HG02885 (cell line): ENCODE results near the gene RBMS3.
"Not testable (repeated sequence)": the region's sequence is repeated elsewhere in the genome, so short reads cannot be mapped to it uniquely, and the experiment has no call there.

Experiments
- ATAC-seq: cut with Tn5 transposase; IDR thresholded peaks from one replicate; pipeline ENCODE4 v1.9.1; 2021; ENCODE audit warnings: mild to moderate bottlenecking; ENCODE audit not compliant: unreplicated experiment, poor library complexity

Gene RBMS3

GRCh38 chr3:29373131-29373680 lies 92.3 kb downstream of the RBMS3 start:
- no peak for ATAC-seq

DNA sequence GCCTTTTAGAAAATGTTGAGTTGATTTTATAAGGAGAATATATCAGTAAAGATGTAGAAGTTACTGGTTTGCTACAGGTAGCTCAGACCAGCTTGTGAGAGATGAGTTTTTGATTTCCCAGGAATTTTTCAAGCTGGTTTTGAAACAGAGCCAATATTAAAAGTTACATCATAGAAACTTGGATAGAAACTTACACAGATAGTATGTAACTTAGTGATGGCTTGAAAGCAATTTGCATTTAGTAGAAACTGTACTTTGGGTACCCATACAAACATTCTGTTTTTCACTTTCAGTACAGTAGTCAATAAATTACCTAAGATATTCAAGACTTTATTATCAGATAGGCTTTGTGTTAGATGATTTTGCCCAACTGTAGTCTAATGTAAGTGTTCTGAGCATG lies 93.4 kb downstream of the RBMS3 start:
- ATAC-seq, result no peak

DNA sequence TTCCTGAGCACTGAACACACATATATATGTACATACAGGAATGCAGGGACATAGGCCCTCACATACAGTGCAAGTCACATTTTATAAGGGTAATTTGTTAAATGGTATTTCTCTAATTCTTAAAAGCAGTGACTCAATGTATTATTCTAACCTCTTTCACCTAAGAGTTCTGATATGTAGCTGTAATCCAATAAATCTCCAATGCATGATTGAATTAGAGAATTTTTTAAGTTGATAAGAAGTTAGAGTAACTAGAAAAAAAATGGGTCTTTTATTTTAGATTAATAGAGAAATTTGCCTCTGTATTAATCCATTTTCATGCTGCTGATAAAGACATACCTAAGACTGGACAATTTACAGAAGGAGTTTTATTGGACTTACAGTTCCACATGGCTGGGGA lies 98.2 kb downstream of the RBMS3 start:
- no peak for ATAC-seq

DNA sequence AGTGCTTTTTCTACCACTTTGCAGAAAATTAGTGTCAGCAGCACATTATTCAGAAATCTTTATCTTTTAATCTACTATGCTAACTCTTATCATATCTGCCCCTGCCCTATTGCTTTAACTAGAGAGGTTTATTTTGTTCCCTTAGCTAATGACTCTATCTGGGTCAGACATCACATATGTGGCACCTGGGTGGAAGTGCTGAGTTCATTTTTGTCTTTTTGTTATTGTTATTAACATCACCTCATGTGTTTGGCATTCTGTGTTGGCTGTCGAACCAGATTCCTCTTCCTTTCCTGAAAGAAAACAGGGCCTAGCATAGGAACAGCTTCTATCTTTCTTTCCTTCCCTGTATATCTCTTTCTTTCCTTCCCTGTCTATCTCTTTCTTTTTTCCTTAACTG lies 100.7 kb downstream of the RBMS3 start:
- ATAC-seq, result no peak

GRCh38 chr3:29382409-29382808 lies 101.5 kb downstream of the RBMS3 start:
- ATAC-seq, result no peak

- no peak for ATAC-seq
Observed at GRCh38 chr3:29382845-29383244, 102.0 kb downstream of the RBMS3 start.

- ATAC-seq, result no peak
Observed at GRCh38 chr3:29384640-29385039, 103.8 kb downstream of the RBMS3 start.

- no peak for ATAC-seq
Observed at GRCh38 chr3:29385046-29385830, 104.4 kb downstream of the RBMS3 start.

DNA sequence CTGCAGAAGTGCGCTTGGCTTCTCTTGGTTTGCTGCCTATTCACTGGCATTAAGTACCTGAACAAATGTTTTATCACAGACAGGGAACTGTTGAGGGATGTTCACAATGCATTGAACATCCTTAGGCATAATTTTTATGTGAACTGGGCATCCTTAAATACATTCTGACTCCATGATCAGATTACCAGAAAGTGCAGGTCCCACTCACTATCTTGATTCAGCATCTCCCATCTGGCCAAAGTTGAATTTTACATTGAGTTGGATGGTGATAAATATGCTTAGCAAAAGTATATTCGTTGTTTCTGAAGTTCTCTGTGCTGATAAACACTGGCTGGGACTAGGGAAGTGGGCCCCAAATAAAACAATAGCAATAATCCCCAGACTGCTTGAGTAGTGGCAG lies 108.5 kb downstream of the RBMS3 start:
- no peak for ATAC-seq

GRCh38 chr3:29392625-29393388 lies 111.9 kb downstream of the RBMS3 start:
- no peak for ATAC-seq

DNA sequence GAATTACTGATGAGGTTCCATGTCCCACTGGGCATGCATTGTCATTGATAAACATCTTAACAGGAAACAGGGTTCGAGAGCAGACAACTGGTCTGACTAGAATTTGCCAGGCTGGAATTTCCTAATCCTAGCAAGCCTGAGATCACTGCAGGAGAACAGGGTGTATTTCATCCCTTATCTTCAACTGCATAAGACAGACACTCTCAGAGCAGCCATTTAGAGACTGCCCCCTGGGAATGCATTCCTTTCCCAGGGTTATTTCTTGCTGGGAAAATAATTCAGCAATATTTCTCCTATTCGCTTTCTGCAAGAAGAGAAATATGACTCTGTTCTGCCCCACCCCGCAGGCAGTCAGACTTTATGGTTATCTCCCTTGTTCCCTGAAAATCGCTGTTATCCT lies 113.1 kb downstream of the RBMS3 start:
- not testable (repeated sequence) for ATAC-seq

- ATAC-seq, result no peak
Observed at GRCh38 chr3:29397406-29397805, 116.5 kb downstream of the RBMS3 start.

- ATAC-seq, result no peak
Observed at GRCh38 chr3:29398787-29399186, 117.9 kb downstream of the RBMS3 start.

GRCh38 chr3:29406291-29406832 lies 125.5 kb downstream of the RBMS3 start:
- no peak for ATAC-seq

DNA sequence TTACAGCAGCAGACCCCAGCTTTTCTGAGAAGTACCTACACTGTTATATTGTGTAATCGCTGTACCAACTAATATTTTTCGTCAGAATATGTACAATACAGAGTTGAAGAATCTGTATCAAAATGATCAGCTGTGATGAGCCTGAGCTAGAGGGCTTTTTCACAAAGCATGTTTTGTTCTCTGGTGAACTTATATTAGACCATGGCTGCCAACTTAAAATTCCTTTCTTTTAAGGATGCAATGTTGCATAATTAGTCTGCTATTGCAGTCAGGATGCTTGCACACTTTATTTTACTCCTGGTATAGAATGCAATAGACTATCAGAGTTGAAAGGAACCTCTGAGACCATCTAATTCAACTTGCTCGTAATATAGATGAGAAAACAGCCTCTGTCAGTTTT lies 127.8 kb downstream of the RBMS3 start:
- ATAC-seq, result no peak

GRCh38 chr3:29409409-29409808 lies 128.5 kb downstream of the RBMS3 start:
- no peak for ATAC-seq

GRCh38 chr3:29410220-29410619 lies 129.3 kb downstream of the RBMS3 start:
- no peak for ATAC-seq

DNA sequence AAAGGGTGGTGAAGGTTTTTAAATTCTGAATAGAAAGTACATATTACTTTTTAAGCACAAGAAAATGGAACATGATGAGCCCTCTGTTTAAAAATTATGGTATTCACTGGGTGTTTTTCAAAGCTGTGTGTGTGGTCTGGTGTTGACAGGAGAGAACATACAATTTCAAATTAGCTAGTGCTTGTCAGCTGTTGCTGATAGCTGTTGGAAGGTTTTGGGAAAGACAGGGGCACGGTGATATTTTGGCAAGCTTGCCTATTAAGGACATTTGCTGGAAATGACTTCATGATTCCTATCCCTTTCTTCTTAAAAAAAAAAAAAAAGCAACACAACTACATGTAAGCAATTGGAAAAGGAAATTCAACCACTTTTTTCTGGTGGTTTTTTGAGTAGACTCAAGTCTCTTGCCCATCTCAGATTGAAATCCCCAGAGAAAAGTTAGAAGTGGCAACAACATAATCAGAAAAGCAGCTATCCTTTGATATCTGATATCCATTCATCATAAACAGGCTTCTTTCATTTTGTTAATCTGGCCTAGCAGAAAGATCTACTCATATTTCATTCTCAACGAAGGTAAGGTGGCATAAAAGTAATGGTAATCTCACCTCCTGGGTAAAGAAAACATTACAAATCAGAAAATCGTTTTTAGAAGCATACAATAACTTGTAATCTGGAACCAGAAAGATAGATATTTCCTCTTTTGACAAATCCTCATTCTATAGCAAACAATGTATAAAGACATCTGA lies 130.0 kb downstream of the RBMS3 start:
- ATAC-seq, result no peak

DNA sequence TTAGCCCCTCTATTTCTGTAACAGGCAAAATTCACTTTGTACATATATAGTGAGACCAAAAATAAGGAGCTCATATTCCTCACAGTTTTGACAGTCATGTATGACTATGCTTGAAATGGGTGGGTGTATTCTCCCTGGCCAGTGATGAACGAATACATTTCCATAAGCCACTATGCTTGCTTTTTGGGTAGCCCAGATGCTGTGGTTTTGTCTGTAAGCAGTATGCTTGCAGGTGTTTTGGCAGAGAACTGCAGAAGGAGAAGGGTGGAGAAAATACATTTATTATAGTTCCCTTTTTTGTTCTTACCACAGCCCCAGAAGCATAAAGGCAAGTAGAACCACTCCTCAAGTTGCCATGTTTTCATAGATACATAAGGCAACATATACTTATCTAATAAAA lies 131.2 kb downstream of the RBMS3 start:
- ATAC-seq, result peak; percentile 65

DNA sequence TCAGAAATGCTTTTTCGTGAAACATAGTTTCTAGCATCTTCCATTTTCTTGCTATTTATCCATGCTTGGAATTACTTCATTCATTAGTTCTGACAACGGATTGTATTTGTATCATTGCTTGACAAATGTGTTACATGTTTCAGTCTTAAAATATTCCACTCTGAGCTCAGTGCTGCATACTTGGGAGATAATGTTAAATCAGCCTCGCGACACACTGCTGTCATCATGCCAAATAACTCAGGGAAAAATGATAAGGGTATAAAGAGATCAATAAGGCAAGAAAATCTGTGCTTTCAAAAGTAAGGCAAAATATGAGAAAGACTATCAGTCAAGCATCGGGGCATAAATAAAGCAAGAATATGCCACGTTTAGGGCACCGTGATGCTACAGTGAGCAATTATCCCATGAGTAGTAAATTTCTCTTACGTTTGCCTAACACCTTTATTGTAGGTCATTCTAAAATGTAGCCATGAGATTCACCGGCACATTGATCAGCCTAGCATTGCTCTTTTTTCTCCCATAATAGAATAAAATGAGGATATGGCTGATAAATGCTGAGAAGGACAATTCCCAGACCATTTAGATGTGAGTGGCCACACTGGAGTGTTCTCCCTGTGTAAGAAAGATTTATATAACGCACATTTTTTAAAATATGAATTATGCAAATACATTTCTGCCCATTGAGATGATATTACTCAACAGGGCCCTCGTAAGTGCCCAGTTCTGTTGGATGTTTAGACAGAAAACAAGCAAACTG lies 133.8 kb downstream of the RBMS3 start:
- ATAC-seq, result no peak
